ENCODE results near the gene PIK3AP1. TPM values are rescaled to one million over a fixed set of nuclear protein-coding genes. Genes with fewer than 3 reads are reported as not detected.

The PIK3AP1 gene
- total and polyA plus RNA-seq, 8 donors, result 2.6 to 14.5 (median 6.4) TPM; not detected in 1

- Histone ChIP-seq H3K4me3 (no peak overlapping the region), H3K27me3 (no peaks in the 10 kb centered on the region), H3K27ac (no peak overlapping the region), H3K4me1 (no peaks in the 10 kb centered on the region), H3K36me3 (no peaks in the 10 kb centered on the region), H3K9me3 (no peaks in the 10 kb centered on the region)
- 44 to 50% (median 46%) methylated on average over 9 of the region's 9 CpGs for WGBS, 5 donors
- TF ChIP-seq POLR2AphosphoS5 (IDR thresholded peaks at IDR 0.05) (peak in 1 of 3 donors; percentile 11), POLR2A (IDR thresholded peaks at IDR 0.05) (no peak), EP300 (IDR thresholded peaks at IDR 0.05) (no peak), CTCF (IDR thresholded peaks at IDR 0.05) (peak in 5 of 7 experiments; percentile 52 to 78 (median 72))
- intact Hi-C loops (cut with DNase I; ENCODE audit: low total_unique reads), result no loop called here
- DNase-seq, result peak; percentile 77 to 82
Observed at GRCh38 chr10:96765406-96766240, 45.3 kb upstream of the PIK3AP1 start.

GRCh38 chr10:96764425-96765060 is 44.2 kb upstream of the PIK3AP1 start:
- H3K27ac ChIP-seq, result no peak overlapping the region
- WGBS, 5 donors, result 67 to 71% (median 69%) methylated on average over 4 of the region's 4 CpGs

GRCh38 chr10:96758423-96758822 is 38.1 kb upstream of the PIK3AP1 start:
- no peak overlapping the region for H3K4me3 ChIP-seq
- intact Hi-C loops (cut with DNase I; ENCODE audit: low total_unique reads), result no loop called here
- no peaks in the 10 kb centered on the region for H3K4me1 ChIP-seq
- peak in 1 of 2 donors; percentile 25 for DNase-seq
- H3K27me3 ChIP-seq, result no peaks in the 10 kb centered on the region
- H3K36me3 ChIP-seq, result no peaks in the 10 kb centered on the region
- TF ChIP-seq POLR2A (IDR thresholded peaks at IDR 0.05) (no peak), EP300 (IDR thresholded peaks at IDR 0.05) (no peak), CTCF (IDR thresholded peaks at IDR 0.05) (no peak), POLR2AphosphoS5 (IDR thresholded peaks at IDR 0.05) (no peak)
- 56 to 71% (median 58%) methylated on average over 1 of the region's 1 CpG for WGBS, 5 donors
- no peak overlapping the region for H3K27ac ChIP-seq
- H3K9me3 ChIP-seq, result no peaks in the 10 kb centered on the region

More at GRCh38 chr10:96764425-96765060, 44.2 kb upstream of the PIK3AP1 start:
- no peak for TF ChIP-seq CTCF (IDR thresholded peaks at IDR 0.05)
- TF ChIP-seq EP300 (IDR thresholded peaks at IDR 0.05), result no peak
- no peak for TF ChIP-seq POLR2AphosphoS5 (IDR thresholded peaks at IDR 0.05)
- TF ChIP-seq POLR2A (IDR thresholded peaks at IDR 0.05), result no peak
- H3K4me3 ChIP-seq, result no peak overlapping the region
- H3K9me3 ChIP-seq, result no peaks in the 10 kb centered on the region
- no peaks in the 10 kb centered on the region for H3K4me1 ChIP-seq
- H3K36me3 ChIP-seq, result no peaks in the 10 kb centered on the region
- H3K27me3 ChIP-seq, result no peaks in the 10 kb centered on the region
- DNase-seq, result peak in 1 of 2 donors; percentile 4
- intact Hi-C loops (cut with DNase I; ENCODE audit: low total_unique reads), result no loop called here

GRCh38 chr10:96756111-96756903 is 36.0 kb upstream of the PIK3AP1 start:
- WGBS, 5 donors, result 77 to 83% (median 81%) methylated on average over 5 of the region's 5 CpGs
- intact Hi-C loops (cut with DNase I; ENCODE audit: low total_unique reads), result no loop called here
- no peak for DNase-seq
- H3K36me3 ChIP-seq, result no peaks in the 10 kb centered on the region
- no peaks in the 10 kb centered on the region for H3K9me3 ChIP-seq
- TF ChIP-seq POLR2AphosphoS5 (IDR thresholded peaks at IDR 0.05), result no peak
- no peak for TF ChIP-seq CTCF (IDR thresholded peaks at IDR 0.05)
- TF ChIP-seq POLR2A (IDR thresholded peaks at IDR 0.05), result no peak
- no peak for TF ChIP-seq EP300 (IDR thresholded peaks at IDR 0.05)
- no peak overlapping the region for H3K27ac ChIP-seq
- no peaks in the 10 kb centered on the region for H3K27me3 ChIP-seq
- no peaks in the 10 kb centered on the region for H3K4me1 ChIP-seq
- H3K4me3 ChIP-seq, result no peak overlapping the region

All from stomach (tissue), 9 donors.